PC-3 (cell line): ENCODE measurements around the gene GCGR.

Experiments
- EZH2 ChIP-seq: fragments of 300-600 bp; sonication (generic); IDR thresholded peaks from one replicate; pipeline ENCODE4 v1.6.1; 2017; ENCODE audit warnings: antibody characterized with exemption, mild to moderate bottlenecking, low read length; ENCODE audit not compliant: unreplicated experiment
- EZH2phosphoT487 ChIP-seq: fragments of 300-600 bp; sonication (generic); IDR thresholded peaks from 2 replicates; pipeline ENCODE4 v1.6.1; 2018; ENCODE audit warnings: mild to moderate bottlenecking, antibody characterized with exemption, low read length, borderline replicate concordance
- TF ChIP-seq, protein P1 (sequence below): fragments of 300-600 bp; sonication (generic); conservative IDR thresholded peaks from 2 replicates; pipeline ENCODE4 v1.5.1; 2017; ENCODE audit warnings: antibody characterized with exemption, low read depth, mild to moderate bottlenecking, low read length

DNA sequence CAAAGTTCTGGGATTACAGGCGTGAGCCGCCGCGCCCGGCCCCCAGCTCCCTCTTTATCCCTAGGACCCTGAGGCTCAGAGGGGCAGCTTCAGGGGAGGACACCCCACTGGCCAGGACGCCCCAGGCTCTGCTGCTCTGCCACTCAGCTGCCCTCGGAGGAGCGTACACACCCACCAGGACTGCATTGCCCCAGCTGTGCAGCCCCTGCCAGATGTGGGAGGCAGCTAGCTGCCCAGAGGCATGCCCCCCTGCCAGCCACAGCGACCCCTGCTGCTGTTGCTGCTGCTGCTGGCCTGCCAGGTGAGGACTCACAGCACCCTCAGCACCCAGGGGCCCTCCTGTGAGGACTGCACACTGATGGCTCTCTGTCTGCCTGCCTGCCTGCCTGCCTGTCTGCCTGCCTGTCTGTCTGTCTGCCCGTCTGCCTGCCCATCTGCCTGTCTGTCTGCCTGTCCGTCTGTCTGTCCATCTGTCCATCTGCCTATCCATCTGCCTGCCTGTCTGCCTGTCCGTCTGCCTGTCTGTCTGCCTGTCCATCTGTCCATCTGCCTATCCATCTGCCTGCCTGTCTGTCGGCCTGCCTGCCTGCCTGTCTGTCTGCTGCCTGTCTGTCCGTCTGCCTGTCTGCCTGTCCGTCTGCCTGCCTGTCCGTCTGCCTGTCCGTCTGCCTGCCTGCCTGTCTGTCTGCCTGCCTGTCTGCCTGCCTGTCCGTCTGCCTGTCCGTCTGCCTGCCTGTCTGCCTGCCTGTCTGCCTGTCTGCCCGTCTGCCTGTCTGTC lies 5.0 kb downstream of the GCGR start:
- TF ChIP-seq, protein P1, sequence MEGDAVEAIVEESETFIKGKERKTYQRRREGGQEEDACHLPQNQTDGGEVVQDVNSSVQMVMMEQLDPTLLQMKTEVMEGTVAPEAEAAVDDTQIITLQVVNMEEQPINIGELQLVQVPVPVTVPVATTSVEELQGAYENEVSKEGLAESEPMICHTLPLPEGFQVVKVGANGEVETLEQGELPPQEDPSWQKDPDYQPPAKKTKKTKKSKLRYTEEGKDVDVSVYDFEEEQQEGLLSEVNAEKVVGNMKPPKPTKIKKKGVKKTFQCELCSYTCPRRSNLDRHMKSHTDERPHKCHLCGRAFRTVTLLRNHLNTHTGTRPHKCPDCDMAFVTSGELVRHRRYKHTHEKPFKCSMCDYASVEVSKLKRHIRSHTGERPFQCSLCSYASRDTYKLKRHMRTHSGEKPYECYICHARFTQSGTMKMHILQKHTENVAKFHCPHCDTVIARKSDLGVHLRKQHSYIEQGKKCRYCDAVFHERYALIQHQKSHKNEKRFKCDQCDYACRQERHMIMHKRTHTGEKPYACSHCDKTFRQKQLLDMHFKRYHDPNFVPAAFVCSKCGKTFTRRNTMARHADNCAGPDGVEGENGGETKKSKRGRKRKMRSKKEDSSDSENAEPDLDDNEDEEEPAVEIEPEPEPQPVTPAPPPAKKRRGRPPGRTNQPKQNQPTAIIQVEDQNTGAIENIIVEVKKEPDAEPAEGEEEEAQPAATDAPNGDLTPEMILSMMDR: peak; percentile 41; the same call in 1 of the 2 replicates
- TF ChIP-seq EZH2 (no peak), EZH2phosphoT487 (no peak)
